ENCODE results near the gene TMEM26.
"Not testable (repeated sequence)": the region's sequence is repeated elsewhere in the genome, so short reads cannot be mapped to it uniquely, and the experiment has no call there.

The TMEM26 gene

DNA sequence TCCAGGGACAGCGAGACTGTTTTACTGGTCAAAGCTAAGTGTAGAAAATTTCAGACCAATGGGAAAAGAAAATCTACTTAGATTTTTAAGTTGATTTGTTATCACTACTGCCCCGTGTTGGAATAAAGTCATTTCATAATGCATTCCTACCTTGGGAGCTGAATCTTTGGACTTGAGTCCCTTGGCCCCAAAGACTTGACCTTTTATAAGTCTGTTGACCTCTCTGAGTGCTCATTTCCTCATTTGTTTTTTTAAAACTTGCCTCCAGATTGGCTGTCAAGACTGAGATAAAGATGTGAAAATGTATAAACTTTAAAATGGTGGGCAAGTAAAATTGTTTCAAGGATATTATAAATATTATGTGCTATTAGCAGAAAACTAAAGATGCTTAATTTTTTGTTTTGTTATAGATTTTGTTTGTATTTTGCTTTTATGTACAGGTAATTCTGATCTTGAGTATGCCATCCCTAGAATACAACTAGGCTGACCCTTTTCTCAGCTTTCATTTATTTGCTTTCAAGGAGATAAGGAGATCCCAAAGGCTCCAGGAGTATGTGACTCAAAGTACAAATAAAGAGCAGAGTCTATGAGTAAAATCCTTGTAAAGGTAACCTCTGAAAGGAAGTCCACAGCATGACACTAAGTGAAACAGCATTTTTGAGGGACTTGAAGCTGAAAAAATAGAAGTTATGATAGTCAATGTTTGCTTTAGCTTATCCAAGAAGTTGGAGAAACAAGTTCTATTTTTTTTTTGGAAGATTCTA, 54.6 kb downstream of the TMEM26 start:
- DNase-seq = no peak

- DNase-seq = peak; percentile 13 to 50
Measured at GRCh38 chr10:61397175-61397986, 55.8 kb downstream of the TMEM26 start.

- no peak for DNase-seq
Measured at GRCh38 chr10:61391281-61391680, 61.9 kb downstream of the TMEM26 start.

- DNase-seq = no peak
Measured at GRCh38 chr10:61390851-61391250, 62.3 kb downstream of the TMEM26 start.

- DNase-seq = no peak
Measured at GRCh38 chr10:61389887-61390286, 63.3 kb downstream of the TMEM26 start.

- DNase-seq = not testable (repeated sequence)
Measured at GRCh38 chr10:61388986-61389385, 64.2 kb downstream of the TMEM26 start.

- peak; percentile 9 to 24 for DNase-seq
Measured at GRCh38 chr10:61385231-61386001, 67.8 kb downstream of the TMEM26 start.

- DNase-seq = not testable (repeated sequence)
Measured at GRCh38 chr10:61381153-61381552, 72.0 kb downstream of the TMEM26 start.

GRCh38 chr10:61378865-61379264, 74.3 kb downstream of the TMEM26 start:
- DNase-seq = no peak

GRCh38 chr10:61376908-61377368, 76.2 kb downstream of the TMEM26 start:
- DNase-seq = no peak

DNA sequence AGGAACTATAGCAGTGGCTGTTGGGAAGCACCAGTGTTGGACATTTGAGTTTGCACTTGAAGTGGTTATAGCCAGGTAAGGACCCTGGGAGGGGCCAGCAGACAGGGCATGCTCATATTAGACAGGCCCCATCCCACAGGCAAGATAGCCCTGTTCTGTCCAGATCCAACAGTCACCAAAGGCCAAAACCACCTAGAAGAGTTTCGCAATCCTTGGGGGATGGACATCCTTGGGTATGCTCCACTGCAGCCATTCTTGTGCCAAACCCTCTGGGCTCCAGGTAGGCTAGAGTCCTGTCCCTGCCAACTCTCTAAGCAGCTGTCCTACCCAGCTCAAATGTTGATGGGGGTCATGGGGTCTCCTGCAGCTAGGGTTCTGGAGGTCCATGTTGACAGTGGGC, 76.8 kb downstream of the TMEM26 start:
- DNase-seq = no peak

DNA sequence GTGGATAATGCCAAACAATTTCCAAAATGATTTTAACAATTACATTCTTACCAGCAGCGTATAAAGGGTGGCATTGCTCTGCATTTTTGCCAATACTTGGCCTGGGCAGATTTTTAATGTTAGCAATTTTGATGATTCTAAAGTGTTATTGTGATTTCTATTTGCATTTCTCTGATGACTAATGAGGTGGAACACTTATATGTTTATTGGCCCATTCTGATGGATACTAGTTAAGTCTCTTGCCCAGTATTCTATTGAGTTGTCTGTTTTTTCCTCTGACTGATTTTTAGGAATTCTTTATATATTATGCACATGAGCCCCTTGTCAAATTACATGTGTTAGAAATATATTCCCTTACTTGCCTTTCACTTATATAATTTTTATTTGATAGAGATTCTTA, 86.8 kb downstream of the TMEM26 start:
- no peak for DNase-seq

- DNase-seq = no peak
Measured at GRCh38 chr10:61364619-61365018, 88.6 kb downstream of the TMEM26 start.

DNA sequence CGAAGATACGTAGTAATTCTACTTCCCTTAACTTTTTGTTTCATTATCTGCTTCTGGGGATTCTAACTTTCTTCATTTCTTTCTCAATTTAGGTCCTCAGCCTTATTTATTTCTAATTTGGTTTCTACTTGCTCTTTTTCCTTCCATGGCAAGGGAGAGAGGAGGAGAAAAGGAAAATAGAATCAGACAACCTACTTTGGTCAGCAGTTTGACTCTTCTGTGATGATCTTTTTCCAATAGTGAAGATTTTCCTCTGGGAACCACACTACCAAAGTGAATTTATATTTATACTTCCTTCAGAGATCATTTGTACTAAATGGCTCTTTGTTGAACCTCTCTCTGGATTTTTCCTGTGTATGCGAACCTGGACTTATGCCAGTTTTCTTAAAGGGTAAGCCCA, 90.2 kb downstream of the TMEM26 start:
- no peak for DNase-seq

DNA sequence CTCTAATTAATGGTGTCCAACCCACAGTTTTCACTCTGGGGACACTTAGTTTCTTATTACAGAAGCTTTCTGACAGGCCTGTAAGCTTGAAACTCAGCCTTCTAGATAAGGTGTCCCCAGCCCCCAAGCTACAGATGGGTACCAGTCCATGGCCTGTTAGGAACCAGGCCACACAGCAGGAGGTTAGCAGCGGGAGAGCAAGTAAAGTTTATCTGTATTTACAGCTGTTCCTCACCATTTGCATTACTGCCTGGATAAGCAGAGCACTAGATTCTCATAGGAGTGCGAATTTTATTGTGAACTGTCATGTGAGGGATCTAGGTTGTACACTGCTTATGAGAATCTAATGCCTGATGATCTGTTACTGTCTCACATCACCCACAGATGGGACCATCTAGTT, 93.7 kb downstream of the TMEM26 start:
- no peak for DNase-seq

DNA sequence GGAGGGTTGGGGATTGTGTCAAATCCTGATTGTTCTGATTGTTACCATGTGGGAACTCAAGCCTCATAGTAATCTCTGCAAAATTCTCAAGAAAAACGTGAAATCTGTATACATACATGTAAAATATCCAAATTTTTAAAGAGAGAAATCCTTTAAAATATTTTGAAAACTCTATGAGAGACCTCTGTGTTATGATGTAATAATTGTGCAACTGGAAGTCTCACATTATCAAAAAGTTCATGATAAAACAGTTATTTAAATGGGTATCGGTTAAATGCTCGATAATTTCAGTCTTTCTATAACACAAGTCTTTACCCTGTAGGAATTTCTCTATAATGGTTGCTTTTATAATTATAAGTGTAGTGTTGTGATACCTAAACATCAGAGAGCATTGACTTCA, 95.5 kb downstream of the TMEM26 start:
- no peak for DNase-seq
